K562 (cell line): ENCODE measurements around the gene WBP2NL.

Experiments used
- CBX5 ChIP-seq: IDR thresholded peaks from 2 replicates; pipeline ENCODE4 v1.6.1; 2014; ENCODE audit warnings: low read depth, borderline replicate concordance
- CEBPB ChIP-seq: fragments of 450-650 bp; IDR thresholded peaks from 2 replicates; pipeline ENCODE4 v1.6.1; 2016; ENCODE audit warnings: missing genetic modification characterization, missing compliant biosample characterization
- EZH2 ChIP-seq: IDR thresholded peaks from 2 replicates; pipeline ENCODE4 v1.6.1; 2012; ENCODE audit warnings: low read depth, mild to moderate bottlenecking, inconsistent platforms, low read length, borderline replicate concordance
- FOS ChIP-seq: IDR thresholded peaks from 3 replicates; pipeline ENCODE4 v1.6.1; 2011; ENCODE audit not compliant: insufficient read length; ENCODE audit errors: extremely low read depth
- FOXA1 ChIP-seq: fragments of 450-650 bp; IDR thresholded peaks from 2 replicates; pipeline ENCODE4 v1.6.1; 2016; ENCODE audit warnings: mild to moderate bottlenecking, borderline replicate concordance
- FOXK2 ChIP-seq, 2 experiments: fragments of 450-650 bp; IDR thresholded peaks in 1 of 2; conservative IDR thresholded peaks in 1 of 2; 2 replicates each; pipeline ENCODE4 v1.6.1; 2016; ENCODE audit warnings: low read depth in 2 of 2, mild to moderate bottlenecking in 1 of 2
- MYC ChIP-seq, 2 experiments: fragments of 250-450 bp in 1 of 2; sonication (Bioruptor Pico) in 1 of 2; IDR thresholded peaks; 2 replicates each; pipeline versions ENCODE4 v1.5.1 to v1.6.1; 2012 to 2021; ENCODE audit warnings: low read depth in 2 of 2, borderline replicate concordance in 1 of 2, improper control_type of control experiment in 1 of 2, low read length in 1 of 2, mild to moderate bottlenecking in 1 of 2, moderate library complexity in 1 of 2
- RAD51 ChIP-seq: fragments of 450-650 bp; IDR thresholded peaks from 2 replicates; pipeline ENCODE4 v1.7.1; 2016; ENCODE audit warnings: low read depth, mild to moderate bottlenecking, borderline replicate concordance
- TRIM28 ChIP-seq: fragments of 450-650 bp; IDR thresholded peaks from 2 replicates; pipeline ENCODE4 v1.6.1; 2017
- TF ChIP-seq, protein P1 (sequence below): sonication (generic); formaldehyde crosslinking; IDR thresholded peaks from 2 replicates; pipeline ENCODE4 v1.8.1; 2023; ENCODE audit warnings: mild to moderate bottlenecking, missing genetic modification reagents, moderate library complexity
- TF ChIP-seq, protein P2 (sequence below), 2 experiments: fragments of 450-650 bp in 1 of 2; sonication (generic) in 1 of 2; formaldehyde crosslinking in 1 of 2; IDR thresholded peaks; 2 replicates each; pipeline versions ENCODE4 v1.7.1 to v1.9.0; 2016 to 2022; ENCODE audit warnings: inconsistent platforms in 1 of 2, mild to moderate bottlenecking in 1 of 2, missing genetic modification reagents in 1 of 2
- TF ChIP-seq, protein P3 (sequence below): sonication (generic); formaldehyde crosslinking; IDR thresholded peaks from 2 replicates; pipeline ENCODE4 v1.9.0; 2022; ENCODE audit warnings: mild to moderate bottlenecking, missing genetic modification reagents
- TF ChIP-seq, protein P4 (sequence below), 3 experiments: IDR thresholded peaks in 2 of 3; conservative IDR thresholded peaks in 1 of 3; 2 replicates each; pipeline ENCODE4 v1.5.1; 2011 to 2012; ENCODE audit warnings: low read length in 3 of 3, mild to moderate bottlenecking in 3 of 3, control low read depth in 2 of 3, improper control_type of control experiment in 1 of 3, inconsistent platforms in 1 of 3, low read depth in 1 of 3, mixed read lengths in 1 of 3, moderate library complexity in 1 of 3; ENCODE audit not compliant: insufficient read depth in 2 of 3

DNA sequence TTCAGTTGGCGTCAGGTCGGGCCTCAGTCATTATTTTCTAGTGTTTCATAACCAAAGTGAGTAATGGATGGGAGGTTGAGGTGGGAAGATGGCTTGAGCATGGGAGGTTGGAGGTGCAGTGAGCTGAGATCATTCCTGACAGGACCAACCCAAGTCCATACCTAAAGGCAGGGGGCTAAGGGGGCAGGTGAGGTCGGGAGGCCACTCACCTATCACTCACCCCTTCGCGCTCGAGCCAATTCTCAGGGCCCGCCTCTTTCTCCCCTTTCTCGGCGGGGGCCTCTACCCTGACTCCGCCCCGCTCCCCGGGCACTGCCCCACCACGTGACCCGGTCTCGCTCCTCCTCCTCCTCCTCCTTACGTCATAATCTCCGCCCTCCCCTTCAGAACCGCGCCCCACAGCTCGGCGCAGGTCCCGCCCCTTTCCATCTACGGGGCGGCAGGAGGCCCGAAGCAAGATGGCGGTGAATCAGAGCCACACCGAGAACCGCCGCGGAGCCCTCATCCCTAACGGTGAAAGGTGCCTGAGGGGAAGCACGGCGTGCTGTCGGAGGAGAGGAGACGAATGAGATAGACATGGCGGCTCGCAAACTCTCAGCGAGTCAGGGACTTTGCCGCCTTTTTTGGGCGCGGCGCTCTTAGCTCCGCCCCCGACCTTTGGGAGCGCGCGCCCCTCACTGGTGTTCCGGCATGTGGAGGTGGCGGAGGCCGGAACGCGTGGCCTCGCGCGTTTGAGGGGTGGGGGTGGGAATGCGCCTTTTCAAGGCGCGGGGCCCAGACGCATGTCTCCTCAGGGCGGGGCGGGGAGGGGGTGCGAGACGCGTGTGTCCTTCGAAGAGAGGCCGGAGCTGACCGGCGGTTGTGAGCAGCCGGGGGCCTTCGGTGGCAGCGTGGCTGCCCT is at the start of gene WBP2NL:
- TF ChIP-seq MYC (IDR thresholded peaks at IDR 0.05; ENCODE audit: low read depth, low read length) (no peak), MYC (CRISPR knock-in tag; IDR thresholded peaks at IDR 0.05; ENCODE audit: borderline replicate concordance, low read depth) (no peak), CEBPB (tag) (no peak), EZH2 (no peak), TRIM28 (no peak), RAD51 (peak; percentile 83), FOS (no peak), FOXA1 (no peak), CBX5 (no peak), FOXK2 (conservative IDR thresholded peaks at IDR 0.05 in 1 of 2, IDR thresholded peaks at IDR 0.05 in 1 of 2; ENCODE audit: low read depth in 2 of 2) (no peak)
- TF ChIP-seq, protein P1, sequence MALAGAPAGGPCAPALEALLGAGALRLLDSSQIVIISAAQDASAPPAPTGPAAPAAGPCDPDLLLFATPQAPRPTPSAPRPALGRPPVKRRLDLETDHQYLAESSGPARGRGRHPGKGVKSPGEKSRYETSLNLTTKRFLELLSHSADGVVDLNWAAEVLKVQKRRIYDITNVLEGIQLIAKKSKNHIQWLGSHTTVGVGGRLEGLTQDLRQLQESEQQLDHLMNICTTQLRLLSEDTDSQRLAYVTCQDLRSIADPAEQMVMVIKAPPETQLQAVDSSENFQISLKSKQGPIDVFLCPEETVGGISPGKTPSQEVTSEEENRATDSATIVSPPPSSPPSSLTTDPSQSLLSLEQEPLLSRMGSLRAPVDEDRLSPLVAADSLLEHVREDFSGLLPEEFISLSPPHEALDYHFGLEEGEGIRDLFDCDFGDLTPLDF (CRISPR knock-in tag) = no peak
- TF ChIP-seq, protein P2, sequence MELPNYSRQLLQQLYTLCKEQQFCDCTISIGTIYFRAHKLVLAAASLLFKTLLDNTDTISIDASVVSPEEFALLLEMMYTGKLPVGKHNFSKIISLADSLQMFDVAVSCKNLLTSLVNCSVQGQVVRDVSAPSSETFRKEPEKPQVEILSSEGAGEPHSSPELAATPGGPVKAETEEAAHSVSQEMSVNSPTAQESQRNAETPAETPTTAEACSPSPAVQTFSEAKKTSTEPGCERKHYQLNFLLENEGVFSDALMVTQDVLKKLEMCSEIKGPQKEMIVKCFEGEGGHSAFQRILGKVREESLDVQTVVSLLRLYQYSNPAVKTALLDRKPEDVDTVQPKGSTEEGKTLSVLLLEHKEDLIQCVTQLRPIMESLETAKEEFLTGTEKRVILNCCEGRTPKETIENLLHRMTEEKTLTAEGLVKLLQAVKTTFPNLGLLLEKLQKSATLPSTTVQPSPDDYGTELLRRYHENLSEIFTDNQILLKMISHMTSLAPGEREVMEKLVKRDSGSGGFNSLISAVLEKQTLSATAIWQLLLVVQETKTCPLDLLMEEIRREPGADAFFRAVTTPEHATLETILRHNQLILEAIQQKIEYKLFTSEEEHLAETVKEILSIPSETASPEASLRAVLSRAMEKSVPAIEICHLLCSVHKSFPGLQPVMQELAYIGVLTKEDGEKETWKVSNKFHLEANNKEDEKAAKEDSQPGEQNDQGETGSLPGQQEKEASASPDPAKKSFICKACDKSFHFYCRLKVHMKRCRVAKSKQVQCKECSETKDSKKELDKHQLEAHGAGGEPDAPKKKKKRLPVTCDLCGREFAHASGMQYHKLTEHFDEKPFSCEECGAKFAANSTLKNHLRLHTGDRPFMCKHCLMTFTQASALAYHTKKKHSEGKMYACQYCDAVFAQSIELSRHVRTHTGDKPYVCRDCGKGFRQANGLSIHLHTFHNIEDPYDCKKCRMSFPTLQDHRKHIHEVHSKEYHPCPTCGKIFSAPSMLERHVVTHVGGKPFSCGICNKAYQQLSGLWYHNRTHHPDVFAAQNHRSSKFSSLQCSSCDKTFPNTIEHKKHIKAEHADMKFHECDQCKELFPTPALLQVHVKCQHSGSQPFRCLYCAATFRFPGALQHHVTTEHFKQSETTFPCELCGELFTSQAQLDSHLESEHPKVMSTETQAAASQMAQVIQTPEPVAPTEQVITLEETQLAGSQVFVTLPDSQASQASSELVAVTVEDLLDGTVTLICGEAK (IDR thresholded peaks at IDR 0.05) = no peak
- TF ChIP-seq, protein P2 (CRISPR knock-in tag; IDR thresholded peaks at IDR 0.05) = no peak
- TF ChIP-seq, protein P3, sequence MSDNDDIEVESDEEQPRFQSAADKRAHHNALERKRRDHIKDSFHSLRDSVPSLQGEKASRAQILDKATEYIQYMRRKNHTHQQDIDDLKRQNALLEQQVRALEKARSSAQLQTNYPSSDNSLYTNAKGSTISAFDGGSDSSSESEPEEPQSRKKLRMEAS (CRISPR knock-in tag) = no peak
- TF ChIP-seq, protein P4, sequence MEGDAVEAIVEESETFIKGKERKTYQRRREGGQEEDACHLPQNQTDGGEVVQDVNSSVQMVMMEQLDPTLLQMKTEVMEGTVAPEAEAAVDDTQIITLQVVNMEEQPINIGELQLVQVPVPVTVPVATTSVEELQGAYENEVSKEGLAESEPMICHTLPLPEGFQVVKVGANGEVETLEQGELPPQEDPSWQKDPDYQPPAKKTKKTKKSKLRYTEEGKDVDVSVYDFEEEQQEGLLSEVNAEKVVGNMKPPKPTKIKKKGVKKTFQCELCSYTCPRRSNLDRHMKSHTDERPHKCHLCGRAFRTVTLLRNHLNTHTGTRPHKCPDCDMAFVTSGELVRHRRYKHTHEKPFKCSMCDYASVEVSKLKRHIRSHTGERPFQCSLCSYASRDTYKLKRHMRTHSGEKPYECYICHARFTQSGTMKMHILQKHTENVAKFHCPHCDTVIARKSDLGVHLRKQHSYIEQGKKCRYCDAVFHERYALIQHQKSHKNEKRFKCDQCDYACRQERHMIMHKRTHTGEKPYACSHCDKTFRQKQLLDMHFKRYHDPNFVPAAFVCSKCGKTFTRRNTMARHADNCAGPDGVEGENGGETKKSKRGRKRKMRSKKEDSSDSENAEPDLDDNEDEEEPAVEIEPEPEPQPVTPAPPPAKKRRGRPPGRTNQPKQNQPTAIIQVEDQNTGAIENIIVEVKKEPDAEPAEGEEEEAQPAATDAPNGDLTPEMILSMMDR (IDR thresholded peaks at IDR 0.05 in 2 of 3, conservative IDR thresholded peaks at IDR 0.05 in 1 of 3; ENCODE audit: insufficient read depth in 2 of 3, low read depth in 1 of 3, low read length in 3 of 3) = no peak
